ENCODE measurements around the gene ARHGEF39.
A peak's percentile ranks its signal among the peaks of the same experiment; 100 is the strongest.
"Not testable (repeated sequence)": the region's sequence is repeated elsewhere in the genome, so short reads cannot be mapped to it uniquely, and the experiment has no call there.

ARHGEF39 gene

GRCh38 chr9:35618854-35619799 is 45.9 kb downstream of the ARHGEF39 start:
- no peak for DNase-seq (ENCODE audit: low read depth in 2 of 2)

DNA sequence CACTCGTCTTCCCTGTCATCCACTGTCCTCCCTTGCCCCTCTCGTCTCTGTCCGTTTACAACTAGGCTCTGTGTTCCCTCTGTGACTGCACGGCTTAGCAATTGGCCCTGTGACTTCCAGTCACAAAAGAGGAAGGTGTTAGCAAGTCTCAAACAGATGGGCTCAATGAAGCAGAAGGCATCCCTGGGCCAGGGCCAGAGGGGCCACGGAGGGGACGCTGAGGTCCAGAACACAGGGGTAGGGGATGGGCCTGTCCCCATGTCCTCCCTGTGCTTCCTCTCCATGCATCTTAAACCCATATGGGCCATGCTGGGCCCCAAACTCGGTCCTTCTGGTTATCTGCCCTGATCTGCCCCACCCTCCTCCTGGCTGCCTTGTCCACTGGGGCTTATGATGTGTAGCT is 46.7 kb downstream of the ARHGEF39 start, which contains the start of gene CD72:
Gene CD72, minus strand, starts transcription at position 89 of the 403 bp plus-strand sequence. CDS start 110 bp downstream, outside the sequence.
- DNase-seq (ENCODE audit: low read depth in 2 of 2), result no peak

DNA sequence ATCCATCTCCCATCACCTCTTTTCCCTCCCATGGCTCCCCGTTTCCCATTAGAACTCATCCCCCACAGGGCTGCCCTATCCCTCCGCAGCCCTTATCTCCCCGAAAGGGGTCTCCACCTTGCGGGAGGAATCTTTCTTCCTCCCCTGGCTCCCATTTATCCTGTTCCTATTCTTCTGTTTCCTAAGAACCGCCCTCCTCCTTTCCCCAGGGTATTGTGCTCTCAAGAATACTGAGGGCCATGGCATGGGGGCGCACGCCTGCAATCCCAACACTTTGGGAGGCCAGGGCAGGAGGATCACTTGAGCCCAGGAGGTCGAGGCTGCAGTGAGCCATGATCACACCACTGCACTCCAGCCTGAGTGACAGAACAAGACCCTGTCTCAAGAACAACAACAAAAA is 47.4 kb downstream of the ARHGEF39 start:
- DNase-seq (ENCODE audit: low read depth in 2 of 2), result no peak

DNA sequence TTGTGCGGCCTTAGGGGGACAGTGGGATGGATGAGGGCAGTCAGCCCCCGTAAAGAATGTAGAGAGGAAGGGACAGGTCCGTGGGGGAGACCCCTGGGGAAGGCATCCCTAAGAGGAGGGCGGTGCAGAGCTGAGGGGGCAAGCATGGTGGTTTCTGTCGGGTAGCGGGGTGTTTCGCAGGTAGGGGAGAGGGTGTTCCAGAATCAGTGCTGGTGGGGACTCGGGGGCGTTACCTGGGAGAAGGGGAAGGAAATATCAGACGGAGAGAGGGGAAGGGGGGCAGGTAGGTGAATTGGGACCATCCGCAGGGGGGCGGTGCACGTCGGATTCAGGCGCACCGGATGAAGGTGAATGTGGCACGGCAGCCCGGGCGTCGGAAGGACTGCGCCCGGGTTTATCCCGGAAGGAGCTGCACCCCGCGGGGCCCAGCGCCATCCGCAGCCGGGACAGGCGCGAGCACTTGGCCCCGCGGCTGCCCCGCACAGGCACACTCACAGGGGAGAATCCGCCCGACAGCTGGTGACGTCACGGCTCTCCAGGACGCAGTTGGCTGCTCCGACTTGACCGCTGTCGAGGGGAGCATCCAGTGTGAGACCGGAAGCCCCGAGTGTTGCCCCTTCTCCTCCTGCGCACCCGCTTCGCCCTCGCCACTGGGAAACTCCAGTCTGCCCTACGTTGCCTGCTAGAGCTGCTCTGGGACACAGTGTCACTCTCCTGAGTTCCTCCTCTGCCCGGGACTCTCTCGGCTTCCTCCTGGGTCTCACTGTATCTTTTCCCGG is 48.1 kb downstream of the ARHGEF39 start:
- peak in 1 of 2 donors; percentile 49 for DNase-seq (ENCODE audit: low read depth in 2 of 2)

GRCh38 chr9:35615981-35616680 is 48.9 kb downstream of the ARHGEF39 start:
- no peak for DNase-seq (ENCODE audit: low read depth in 2 of 2)

DNA sequence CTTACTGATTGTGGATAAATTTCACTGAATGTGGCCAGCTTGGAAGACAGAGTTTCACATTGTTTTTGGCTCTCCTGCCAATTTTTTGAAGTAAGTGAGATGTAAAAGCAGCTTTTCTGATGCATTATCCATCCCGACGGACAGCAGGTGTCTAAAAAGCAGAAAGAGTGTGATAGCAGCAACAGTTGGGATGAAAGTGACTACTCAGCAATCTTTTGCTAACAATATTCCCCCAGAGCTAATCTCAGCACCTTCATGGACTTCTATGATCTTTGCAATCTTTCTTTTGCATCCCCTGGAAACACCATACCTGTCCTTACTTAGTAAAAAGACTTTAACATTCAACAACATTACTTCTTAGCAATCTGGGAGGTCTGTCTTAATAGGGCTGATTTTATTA is 52.2 kb downstream of the ARHGEF39 start:
- no peak for DNase-seq (ENCODE audit: low read depth in 2 of 2)

- not testable (repeated sequence) for DNase-seq (ENCODE audit: low read depth in 2 of 2)
These were observed 52.9 kb downstream of the ARHGEF39 start for GRCh38 chr9:35612066-35612465.

DNA sequence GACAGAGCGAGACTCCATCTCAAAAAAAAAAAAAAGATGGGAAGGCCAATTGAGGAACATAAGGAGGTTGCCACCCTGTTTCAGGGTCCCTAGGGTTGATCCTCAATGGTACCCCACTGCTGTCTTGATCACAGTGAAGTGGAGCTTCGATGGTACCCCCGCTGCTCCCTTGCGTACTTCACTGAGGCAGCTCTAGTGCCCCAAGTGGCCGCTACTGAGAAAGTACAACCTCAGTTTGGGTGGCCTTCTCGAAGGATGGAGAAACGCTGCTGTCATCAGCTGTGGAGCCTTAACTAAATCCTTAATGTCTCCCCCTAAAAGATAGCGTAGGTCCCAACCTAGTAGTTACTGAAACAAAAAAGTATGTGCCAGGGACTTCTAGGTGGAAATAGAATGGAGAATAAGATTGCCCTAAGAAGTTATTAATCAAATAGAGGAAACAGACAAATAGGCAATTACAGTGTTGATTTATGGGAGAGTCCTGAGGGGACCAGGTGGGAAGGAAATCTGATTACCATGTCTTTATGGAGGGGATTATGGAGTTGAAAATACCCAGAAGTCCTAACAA is 53.7 kb downstream of the ARHGEF39 start:
- DNase-seq (ENCODE audit: low read depth in 2 of 2), result no peak

GRCh38 chr9:35609820-35610163 is 55.2 kb downstream of the ARHGEF39 start:
- no peak for DNase-seq (ENCODE audit: low read depth in 2 of 2)

Data from activated CD8-positive, alpha-beta memory T cell treated with anti-CD3 and anti-CD28 coated beads for 4 hours (primary cell).